ENCODE measurements around the gene PRR23E. TPM values are rescaled to one million over a fixed set of nuclear protein-coding genes. Genes with fewer than 3 reads are reported as not detected.

The PRR23E gene
- total and polyA plus RNA-seq, 4 donors: not detected

DNA sequence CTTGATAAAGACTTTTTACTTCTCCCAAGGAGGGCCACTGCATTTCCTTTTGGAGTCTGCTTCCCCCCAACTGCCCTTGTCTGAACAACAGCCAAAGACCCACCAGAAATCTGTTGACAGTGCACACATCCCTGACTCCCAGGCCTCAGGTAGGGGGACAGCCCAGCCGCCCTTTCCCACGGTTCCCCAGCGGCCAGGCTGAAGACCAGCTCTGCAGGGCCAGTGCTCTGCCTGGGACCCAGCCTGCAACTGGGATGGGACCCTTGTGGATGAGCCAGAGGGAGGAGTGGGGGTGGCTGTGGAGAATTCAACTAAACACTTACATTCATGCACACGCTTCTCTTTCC, 8.1 kb upstream of the PRR23E start:
- H3K4me1 ChIP-seq (ENCODE audit: control insufficient read depth in 5 of 5, insufficient read depth in 5 of 5, low read length in 5 of 5): no peaks in the 10 kb centered on the region
- no peaks in the 10 kb centered on the region for H3K36me3 ChIP-seq (ENCODE audit: control insufficient read depth in 4 of 4, insufficient read depth in 4 of 4, low read length in 4 of 4)
- no peak overlapping the region for H3K9ac ChIP-seq (ENCODE audit: insufficient read depth in 1 of 2, low read length in 2 of 2)
- no peaks in the 10 kb centered on the region for H3K9me3 ChIP-seq (ENCODE audit: control insufficient read depth in 4 of 4, insufficient read depth in 3 of 4, low read length in 3 of 4)
- no peak for ATAC-seq (ENCODE audit: insufficient read depth, low FRiP score)
- H3K27me3 ChIP-seq (ENCODE audit: control insufficient read depth in 3 of 3, insufficient read depth in 3 of 3, low read length in 2 of 3): no peaks in the 10 kb centered on the region
- TF ChIP-seq, protein P1, sequence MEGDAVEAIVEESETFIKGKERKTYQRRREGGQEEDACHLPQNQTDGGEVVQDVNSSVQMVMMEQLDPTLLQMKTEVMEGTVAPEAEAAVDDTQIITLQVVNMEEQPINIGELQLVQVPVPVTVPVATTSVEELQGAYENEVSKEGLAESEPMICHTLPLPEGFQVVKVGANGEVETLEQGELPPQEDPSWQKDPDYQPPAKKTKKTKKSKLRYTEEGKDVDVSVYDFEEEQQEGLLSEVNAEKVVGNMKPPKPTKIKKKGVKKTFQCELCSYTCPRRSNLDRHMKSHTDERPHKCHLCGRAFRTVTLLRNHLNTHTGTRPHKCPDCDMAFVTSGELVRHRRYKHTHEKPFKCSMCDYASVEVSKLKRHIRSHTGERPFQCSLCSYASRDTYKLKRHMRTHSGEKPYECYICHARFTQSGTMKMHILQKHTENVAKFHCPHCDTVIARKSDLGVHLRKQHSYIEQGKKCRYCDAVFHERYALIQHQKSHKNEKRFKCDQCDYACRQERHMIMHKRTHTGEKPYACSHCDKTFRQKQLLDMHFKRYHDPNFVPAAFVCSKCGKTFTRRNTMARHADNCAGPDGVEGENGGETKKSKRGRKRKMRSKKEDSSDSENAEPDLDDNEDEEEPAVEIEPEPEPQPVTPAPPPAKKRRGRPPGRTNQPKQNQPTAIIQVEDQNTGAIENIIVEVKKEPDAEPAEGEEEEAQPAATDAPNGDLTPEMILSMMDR (IDR thresholded peaks at IDR 0.05; ENCODE audit: control extremely low read depth, extremely low read depth): no peak
- no peak for DNase-seq
- WGBS, 2 donors: 84 to 87% methylated on average over 4 of the region's 4 CpGs
- no peak overlapping the region for H3K4me3 ChIP-seq
- no peak overlapping the region for H3K27ac ChIP-seq (ENCODE audit: low read depth in 1 of 2, low read length in 1 of 2)

GRCh38 chr3:127185268-127185667, 7.7 kb upstream of the PRR23E start:
- H3K27me3 ChIP-seq (ENCODE audit: control insufficient read depth in 3 of 3, insufficient read depth in 3 of 3, low read length in 2 of 3): no peaks in the 10 kb centered on the region
- TF ChIP-seq, protein P1 (IDR thresholded peaks at IDR 0.05; ENCODE audit: control extremely low read depth, extremely low read depth): no peak
- ATAC-seq (ENCODE audit: insufficient read depth, low FRiP score): no peak
- H3K9me3 ChIP-seq (ENCODE audit: control insufficient read depth in 4 of 4, insufficient read depth in 3 of 4, low read length in 3 of 4): no peaks in the 10 kb centered on the region
- no peak overlapping the region for H3K27ac ChIP-seq (ENCODE audit: low read depth in 1 of 2, low read length in 1 of 2)
- no peak for DNase-seq
- no peak overlapping the region for H3K4me3 ChIP-seq
- no peaks in the 10 kb centered on the region for H3K4me1 ChIP-seq (ENCODE audit: control insufficient read depth in 5 of 5, insufficient read depth in 5 of 5, low read length in 5 of 5)
- no peaks in the 10 kb centered on the region for H3K36me3 ChIP-seq (ENCODE audit: control insufficient read depth in 4 of 4, insufficient read depth in 4 of 4, low read length in 4 of 4)
- no peak overlapping the region for H3K9ac ChIP-seq (ENCODE audit: insufficient read depth in 1 of 2, low read length in 2 of 2)
- 78 to 80% methylated on average over 3 of the region's 3 CpGs for WGBS, 2 donors

GRCh38 chr3:127185962-127186674, 6.8 kb upstream of the PRR23E start:
- Histone ChIP-seq H3K27ac (ENCODE audit: low read depth in 1 of 2, low read length in 1 of 2) (no peak overlapping the region), H3K36me3 (ENCODE audit: control insufficient read depth in 4 of 4, insufficient read depth in 4 of 4, low read length in 4 of 4) (no peaks in the 10 kb centered on the region), H3K4me3 (no peak overlapping the region), H3K9ac (ENCODE audit: insufficient read depth in 1 of 2, low read length in 2 of 2) (no peak overlapping the region), H3K9me3 (ENCODE audit: control insufficient read depth in 4 of 4, insufficient read depth in 3 of 4, low read length in 3 of 4) (no peaks in the 10 kb centered on the region), H3K27me3 (ENCODE audit: control insufficient read depth in 3 of 3, insufficient read depth in 3 of 3, low read length in 2 of 3) (no peaks in the 10 kb centered on the region), H3K4me1 (ENCODE audit: control insufficient read depth in 5 of 5, insufficient read depth in 5 of 5, low read length in 5 of 5) (no peaks in the 10 kb centered on the region)
- WGBS, 2 donors: 87 to 92% methylated on average over 4 of the region's 4 CpGs
- TF ChIP-seq, protein P1 (IDR thresholded peaks at IDR 0.05; ENCODE audit: control extremely low read depth, extremely low read depth): no peak
- ATAC-seq (ENCODE audit: insufficient read depth, low FRiP score): no peak
- DNase-seq: no peak

- TF ChIP-seq, protein P1 (IDR thresholded peaks at IDR 0.05; ENCODE audit: control extremely low read depth, extremely low read depth): no peak
- Histone ChIP-seq H3K4me1 (ENCODE audit: control insufficient read depth in 5 of 5, insufficient read depth in 5 of 5, low read length in 5 of 5) (no peaks in the 10 kb centered on the region), H3K36me3 (ENCODE audit: control insufficient read depth in 4 of 4, insufficient read depth in 4 of 4, low read length in 4 of 4) (no peaks in the 10 kb centered on the region), H3K4me3 (no peak overlapping the region), H3K9ac (ENCODE audit: insufficient read depth in 1 of 2, low read length in 2 of 2) (no peak overlapping the region), H3K9me3 (ENCODE audit: control insufficient read depth in 4 of 4, insufficient read depth in 3 of 4, low read length in 3 of 4) (peaks cover 0 to 4% (median 0%) of the 10 kb centered on the region in 4 donors), H3K27ac (ENCODE audit: low read depth in 1 of 2, low read length in 1 of 2) (no peak overlapping the region), H3K27me3 (ENCODE audit: control insufficient read depth in 3 of 3, insufficient read depth in 3 of 3, low read length in 2 of 3) (no peaks in the 10 kb centered on the region)
- WGBS, 2 donors: 90 to 94% methylated on average over 1 of the region's 1 CpG
- no peak for ATAC-seq (ENCODE audit: insufficient read depth, low FRiP score)
- no peak for DNase-seq
These were observed 5.6 kb upstream of the PRR23E start for GRCh38 chr3:127187316-127187715.
